H1 (cell line): ENCODE results near the gene ERC1. TPM values are rescaled to one million over a fixed set of nuclear protein-coding genes. Genes with fewer than 3 reads are reported as not detected.
"Not testable (repeated sequence)": the region's sequence is repeated elsewhere in the genome, so short reads cannot be mapped to it uniquely, and the experiment has no call there.

Experiments
- CTCF ChIA-PET: fragments of 300-600 bp; sonication (Branson Sonifier 250); formaldehyde crosslinking; loops from one replicate; lab custom pipeline; 2021; ENCODE audit not compliant: partially characterized antibody; lab: Charles Lee
- POLR2A ChIA-PET: fragments of 300-600 bp; sonication (Branson Sonifier 250); formaldehyde crosslinking; loops from one replicate; lab custom pipeline; 2021; ENCODE audit warnings: inconsistent platforms; ENCODE audit not compliant: partially characterized antibody; lab: Charles Lee
- DNase-seq, 2 experiments: peaks; one replicate each; pipeline versions ENCODE4 v3.0.0 to v3.0.0-alpha.2; 2010 to 2022; ENCODE audit warnings: low spot score in 2 of 2, low read depth in 1 of 2, mixed read lengths in 1 of 2
- FAIRE-seq: peaks from 2 replicates; lab custom pipeline; 2011; peaks lifted over from hg19 to GRCh38; lab: Jason Lieb, UNC
- H2AFZ ChIP-seq: 2 replicates; pipeline ENCODE4 v1.8.1; 2012; ENCODE audit warnings: low read length, inconsistent platforms
- H2AK5ac ChIP-seq: 2 replicates; pipeline ENCODE4 v1.6.1; 2013; ENCODE audit warnings: low read depth, low read length
- H2BK120ac ChIP-seq: replicated peaks from 2 replicates; pipeline ENCODE3; 2013; ENCODE audit warnings: low read depth, low read length, inconsistent platforms
- H2BK12ac ChIP-seq: 2 replicates; pipeline ENCODE4 v1.6.1; 2013; ENCODE audit warnings: low read depth, low read length
- H2BK15ac ChIP-seq: 2 replicates; pipeline ENCODE4 v1.6.1; 2013; ENCODE audit warnings: low read length
- H2BK20ac ChIP-seq: 2 replicates; pipeline ENCODE4 v1.6.1; 2013; ENCODE audit warnings: low read length
- H2BK5ac ChIP-seq: 2 replicates; pipeline ENCODE4 v1.6.1; 2013; ENCODE audit warnings: low read depth, low read length
- H3K14ac ChIP-seq: 2 replicates; pipeline ENCODE4 v1.6.1; 2013; ENCODE audit warnings: inconsistent platforms; ENCODE audit not compliant: insufficient read length
- H3K18ac ChIP-seq: 2 replicates; pipeline ENCODE4 v1.6.1; 2013; ENCODE audit warnings: low read length; ENCODE audit errors: extremely low read depth
- H3K23ac ChIP-seq: 2 replicates; pipeline ENCODE4 v1.6.1; 2013; ENCODE audit warnings: inconsistent platforms; ENCODE audit not compliant: insufficient read length
- H3K23me2 ChIP-seq: 2 replicates; pipeline ENCODE4 v1.6.1; 2013; ENCODE audit warnings: low read depth, low read length
- H3K27ac ChIP-seq: 2 replicates; pipeline ENCODE4 v1.6.1; 2011; ENCODE audit warnings: low read depth, low read length, inconsistent platforms
- H3K27me3 ChIP-seq, 4 experiments: replicated peaks in 1 of 4; 1 replicate in 1 of 4; 2 replicates in 3 of 4; pipeline versions ENCODE4 v1.6.1 to v1.8.1; 2011 to 2013; ENCODE audit warnings: low read length in 3 of 4, mild to moderate bottlenecking in 3 of 4, inconsistent platforms in 2 of 4, mixed read lengths in 2 of 4, moderate library complexity in 1 of 4; ENCODE audit not compliant: control insufficient read depth in 3 of 4, insufficient read depth in 3 of 4; ENCODE audit errors: extremely low read depth in 1 of 4
- H3K36me3 ChIP-seq, 4 experiments: 2 replicates each; pipeline versions ENCODE4 v1.6.1 to v1.8.1; 2011 to 2013; ENCODE audit warnings: mild to moderate bottlenecking in 4 of 4, low read length in 3 of 4, moderate library complexity in 2 of 4, control low read depth in 1 of 4, inconsistent platforms in 1 of 4; ENCODE audit not compliant: insufficient read depth in 4 of 4, control insufficient read depth in 2 of 4
- H3K4ac ChIP-seq: replicated peaks from 2 replicates; pipeline ENCODE3; 2013; ENCODE audit warnings: low read length, low read depth, mixed read lengths, inconsistent platforms; ENCODE audit not compliant: insufficient read length
- H3K4me1 ChIP-seq, 4 experiments: replicated peaks in 1 of 4; 1 replicate in 1 of 4; 2 replicates in 3 of 4; pipeline versions ENCODE4 v1.6.1 to v1.8.1; 2011 to 2013; ENCODE audit warnings: low read length in 3 of 4, inconsistent platforms in 2 of 4, mixed read lengths in 1 of 4; ENCODE audit not compliant: insufficient read depth in 4 of 4, control insufficient read depth in 3 of 4
- H3K4me2 ChIP-seq, 2 experiments: 2 replicates each; pipeline versions ENCODE4 v1.6.1 to v1.8.1; 2011 to 2013; ENCODE audit warnings: low read depth in 2 of 2, low read length in 2 of 2, control low read depth in 1 of 2, inconsistent platforms in 1 of 2, mild to moderate bottlenecking in 1 of 2; ENCODE audit not compliant: insufficient read depth in 1 of 2
- H3K4me3 ChIP-seq, 4 experiments: fragments of 200-600, 300-600 bp in 1 of 4; sonication (generic), shearing (Covaris generic), sonication (Bioruptor Twin) in 1 of 4; 2 replicates each; pipeline versions ENCODE4 v1.5.1 to v1.8.1; 2011 to 2016; ENCODE audit warnings: low read length in 4 of 4, low read depth in 3 of 4, control low read depth in 2 of 4, inconsistent platforms in 2 of 4, mild to moderate bottlenecking in 2 of 4, mixed read lengths in 1 of 4, moderate library complexity in 1 of 4; ENCODE audit not compliant: insufficient read depth in 2 of 4; ENCODE audit errors: extremely low read depth in 1 of 4
- H3K56ac ChIP-seq: replicated peaks from 2 replicates; pipeline ENCODE3; 2013; ENCODE audit warnings: low read depth, mild to moderate bottlenecking, mixed read lengths, low read length, inconsistent platforms; ENCODE audit not compliant: insufficient read length
- H3K79me1 ChIP-seq: 2 replicates; pipeline ENCODE4 v1.6.1; 2013; ENCODE audit warnings: low read depth, low read length, control low read depth
- H3K79me2 ChIP-seq, 2 experiments: 2 replicates each; pipeline versions ENCODE4 v1.6.1 to v1.8.1; 2012 to 2013; ENCODE audit warnings: low read length in 2 of 2, mild to moderate bottlenecking in 2 of 2, inconsistent platforms in 1 of 2; ENCODE audit not compliant: insufficient read depth in 2 of 2, control insufficient read depth in 1 of 2
- H3K9ac ChIP-seq, 4 experiments: replicated peaks in 1 of 4; 1 replicate in 1 of 4; 2 replicates in 3 of 4; pipeline versions ENCODE4 v1.6.1 to v1.8.1; 2011 to 2013; ENCODE audit warnings: low read depth in 3 of 4, low read length in 3 of 4, control low read depth in 2 of 4, mild to moderate bottlenecking in 2 of 4, moderate library complexity in 2 of 4, inconsistent platforms in 1 of 4; ENCODE audit errors: extremely low read depth in 1 of 4
- H3K9me3 ChIP-seq, 2 experiments: 2 replicates each; pipeline versions ENCODE4 v1.6.1 to v1.8.1; 2012 to 2013; ENCODE audit warnings: mild to moderate bottlenecking in 2 of 2, moderate library complexity in 2 of 2, control low read depth in 1 of 2, inconsistent platforms in 1 of 2, low read depth in 1 of 2, low read length in 1 of 2, mixed read lengths in 1 of 2; ENCODE audit not compliant: insufficient read depth in 2 of 2
- H4K20me1 ChIP-seq, 2 experiments: replicated peaks in 1 of 2; 2 replicates each; pipeline versions ENCODE3 to v1.8.1; 2011 to 2013; ENCODE audit warnings: inconsistent platforms in 2 of 2, low read length in 2 of 2, mild to moderate bottlenecking in 1 of 2; ENCODE audit not compliant: insufficient read depth in 2 of 2, control insufficient read depth in 1 of 2
- H4K5ac ChIP-seq: 2 replicates; pipeline ENCODE4 v1.6.1; 2013; ENCODE audit warnings: low read length, low read depth, mixed read lengths, inconsistent platforms; ENCODE audit not compliant: insufficient read length
- H4K8ac ChIP-seq: 2 replicates; pipeline ENCODE4 v1.8.0; 2013; ENCODE audit warnings: mild to moderate bottlenecking, moderate library complexity, low read length, inconsistent platforms; ENCODE audit not compliant: insufficient read depth; ENCODE audit errors: extremely low read depth
- H4K91ac ChIP-seq: replicated peaks from 2 replicates; pipeline ENCODE3; 2013; ENCODE audit warnings: low read length, mixed read lengths, inconsistent platforms; ENCODE audit not compliant: insufficient read length
- WGBS, 2 experiments: shearing (Covaris generic) in 1 of 2; methylation state at CpG; one replicate each; pipeline versions ENCODE4 v1.1.6 to v1.1.7; 2013 to 2015; ENCODE audit warnings: low lambda C conversion rate in 2 of 2, mixed read lengths in 2 of 2, inconsistent platforms in 1 of 2, low coverage in 1 of 2, missing lambda C conversion rate in 1 of 2; ENCODE audit not compliant: insufficient replicate concordance in 2 of 2, insufficient coverage in 1 of 2, insufficient read length in 1 of 2; ENCODE audit errors: extremely low coverage in 1 of 2, missing lambda C conversion rate in 1 of 2; 5-methylcytosine and 5-hydroxymethylcytosine counted together
- polyA plus RNA-seq, 7 experiments: library from polyadenylated mRNA; depleted of rRNA in 3 of 7; stranded (reverse) in 5 of 7; unstranded in 2 of 7; fragments of >200 nt in 5 of 7; fragments of 200-250 nt in 2 of 7; gene quantifications; 1 replicate in 5 of 7; 2 replicates in 1 of 7; 4 replicates in 1 of 7; pipeline versions ENCODE4 v1.2.1 to v1.2.3, GENCODE V29; 2011 to 2013; ENCODE audit warnings: missing spikeins in 2 of 7, mixed read lengths in 2 of 7
- total RNA-seq: library from RNA; stranded (reverse); fragmentation: NEBNext Ultra II Directional; extraction: Animal tissue kit (Norgen Biotek cat#: 25700); gene quantifications from 2 replicates; pipeline ENCODE4 v1.2.1, GENCODE V29; 2021

The ERC1 gene
- total and polyA plus RNA-seq, 2 of the 8 experiments (the other 6 are each of a cell fraction or from before 2014, with no cell fraction given), result 7.8 to 45.7 TPM

DNA sequence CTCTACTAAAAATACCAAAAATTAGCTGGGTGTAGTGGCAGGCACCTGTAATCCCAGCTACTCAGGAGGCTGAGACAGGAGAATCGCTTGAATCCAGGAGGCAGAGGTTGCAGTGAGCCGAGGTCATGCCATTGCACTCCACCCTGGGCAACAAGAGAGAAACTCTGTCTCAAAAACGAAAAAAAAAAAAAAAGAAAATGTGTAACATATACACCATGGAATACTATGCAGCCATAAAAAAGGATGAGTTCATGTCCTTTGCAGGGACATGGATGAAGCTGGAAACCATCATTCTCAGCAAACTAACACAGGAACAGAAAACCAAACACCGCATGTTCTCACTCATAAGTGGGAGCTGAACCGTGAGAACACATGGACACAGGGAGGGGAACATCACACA lies 326.0 kb downstream of the ERC1 start:
- H3K79me2 ChIP-seq, H2BK12ac ChIP-seq, H4K8ac ChIP-seq, H3K9me3 ChIP-seq, POLR2A ChIA-PET, H3K14ac ChIP-seq, H2BK15ac ChIP-seq, H4K20me1 ChIP-seq, H3K9ac ChIP-seq, H2BK120ac ChIP-seq, H3K27me3 ChIP-seq, H3K4me1 ChIP-seq, H3K4me2 ChIP-seq, H3K23ac ChIP-seq, H3K18ac ChIP-seq, H3K27ac ChIP-seq, H4K91ac ChIP-seq, H4K5ac ChIP-seq, H3K56ac ChIP-seq, FAIRE-seq, H3K4ac ChIP-seq, CTCF ChIA-PET, H2AFZ ChIP-seq, H2AK5ac ChIP-seq, H2BK20ac ChIP-seq, DNase-seq, H3K4me3 ChIP-seq, H3K79me1 ChIP-seq, H3K36me3 ChIP-seq, H2BK5ac ChIP-seq, H3K23me2 ChIP-seq: not testable (repeated sequence)
- WGBS, 2 experiments, result 94% methylated on average over 4 of the region's 5 CpGs; no CpG with 5 or more reads in 1 of the 2 experiments
